Medulla oblongata (tissue), 1 donor: ENCODE results near the gene PABPN1L.
"Not testable (repeated sequence)": the region's sequence is repeated elsewhere in the genome, so short reads cannot be mapped to it uniquely, and the experiment has no call there.

Experiments used
- DNase-seq: peaks from one replicate; pipeline ENCODE4 v3.0.0-alpha.2; 2015; ENCODE audit errors: extremely low spot score

PABPN1L gene

GRCh38 chr16:88901718-88902337, 35.4 kb upstream of the PABPN1L start:
- no peak for DNase-seq

DNA sequence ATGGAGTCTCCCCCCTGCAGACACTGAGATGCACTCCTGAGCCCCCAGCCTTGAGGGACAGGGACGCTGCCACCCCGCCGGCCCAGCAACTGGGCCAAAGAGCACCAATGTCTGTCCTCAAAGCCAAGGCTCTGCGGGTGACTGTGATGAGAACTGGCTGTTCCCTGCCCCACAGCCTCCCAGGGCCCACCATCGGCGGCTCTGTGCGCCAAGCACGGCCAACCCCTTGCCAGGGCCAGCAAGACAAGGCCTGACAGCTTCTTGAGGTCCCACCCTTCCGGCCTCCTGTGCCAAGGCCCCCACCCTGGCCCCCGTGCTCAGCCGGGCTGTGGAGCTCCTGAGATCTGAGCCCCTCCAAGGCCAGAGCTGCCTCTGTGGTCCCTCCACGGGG, 34.2 kb upstream of the PABPN1L start:
- no peak for DNase-seq

GRCh38 chr16:88899901-88900661, 33.6 kb upstream of the PABPN1L start:
- DNase-seq = no peak

DNA sequence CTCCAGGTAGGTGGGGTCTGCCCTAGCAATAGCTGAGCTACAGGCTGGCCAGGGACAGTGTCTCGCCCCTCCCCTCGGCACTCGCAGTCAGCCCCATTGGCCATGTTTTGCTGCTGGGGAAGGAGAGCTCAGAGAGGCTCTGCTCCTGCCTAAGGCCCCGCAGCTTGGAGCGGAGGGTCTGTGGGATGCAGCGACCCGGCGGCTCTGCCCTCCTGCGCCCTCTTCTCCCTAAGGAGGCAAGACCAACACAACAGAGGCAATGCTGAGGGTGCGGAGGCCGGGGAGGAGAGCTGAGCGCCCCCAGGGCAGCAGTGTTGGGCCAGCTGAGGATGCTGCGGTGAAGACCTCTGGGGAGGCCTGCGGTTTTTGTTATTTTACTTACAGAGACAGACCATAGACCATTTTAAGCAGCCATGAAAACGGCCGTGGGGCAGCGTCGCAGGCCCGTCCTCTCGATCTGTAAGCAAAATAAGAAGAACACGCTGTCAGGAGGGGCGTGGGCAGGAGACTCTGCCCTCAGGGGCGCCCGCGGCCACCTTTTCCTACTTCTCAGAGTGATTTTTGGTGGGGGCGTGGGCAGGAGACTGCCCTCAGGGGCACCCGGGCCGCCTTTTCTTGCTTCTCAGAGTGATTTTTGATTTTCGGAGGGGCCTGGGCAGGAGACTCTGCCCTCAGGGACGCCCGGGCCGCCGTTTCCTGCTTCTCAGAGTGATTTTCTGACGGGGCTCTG, 31.4 kb upstream of the PABPN1L start:
- no peak for DNase-seq

- no peak for DNase-seq
Measured at GRCh38 chr16:88896238-88897070, 30.0 kb upstream of the PABPN1L start.

GRCh38 chr16:88895335-88895734, 28.9 kb upstream of the PABPN1L start:
- DNase-seq = no peak

DNA sequence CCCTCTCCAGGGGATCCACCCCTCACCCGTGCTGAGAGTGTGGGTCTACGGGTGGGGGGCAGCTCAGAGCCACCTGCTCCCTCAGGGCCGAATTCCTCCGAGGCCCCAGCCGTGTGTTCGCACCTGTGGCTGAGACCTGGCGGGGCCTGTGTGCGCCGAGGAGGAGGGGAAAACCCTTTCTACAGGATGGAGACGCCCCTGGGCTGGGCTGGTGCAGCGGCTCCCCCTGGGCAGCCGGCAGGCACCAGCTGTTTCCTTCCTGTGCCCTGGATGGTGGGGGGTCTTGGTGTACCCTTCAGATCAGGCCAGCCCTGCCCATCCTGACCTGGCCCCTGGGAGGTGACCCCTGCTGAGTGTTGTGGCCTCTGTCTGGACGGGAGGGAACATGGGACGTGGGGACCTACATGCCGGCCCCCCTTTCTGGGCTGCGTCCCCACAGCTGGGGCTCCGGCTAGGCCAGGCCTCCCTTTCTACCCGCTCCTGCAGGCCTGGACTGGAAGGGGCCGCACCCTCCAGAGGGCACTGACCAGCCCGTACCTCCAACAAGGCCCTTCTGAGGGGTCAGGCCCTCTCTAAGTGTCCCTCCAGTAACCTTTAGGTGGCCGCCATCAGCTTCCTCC, 28.3 kb upstream of the PABPN1L start:
- no peak for DNase-seq

- not testable (repeated sequence) for DNase-seq
Measured at GRCh38 chr16:88894266-88894665, 27.8 kb upstream of the PABPN1L start.

DNA sequence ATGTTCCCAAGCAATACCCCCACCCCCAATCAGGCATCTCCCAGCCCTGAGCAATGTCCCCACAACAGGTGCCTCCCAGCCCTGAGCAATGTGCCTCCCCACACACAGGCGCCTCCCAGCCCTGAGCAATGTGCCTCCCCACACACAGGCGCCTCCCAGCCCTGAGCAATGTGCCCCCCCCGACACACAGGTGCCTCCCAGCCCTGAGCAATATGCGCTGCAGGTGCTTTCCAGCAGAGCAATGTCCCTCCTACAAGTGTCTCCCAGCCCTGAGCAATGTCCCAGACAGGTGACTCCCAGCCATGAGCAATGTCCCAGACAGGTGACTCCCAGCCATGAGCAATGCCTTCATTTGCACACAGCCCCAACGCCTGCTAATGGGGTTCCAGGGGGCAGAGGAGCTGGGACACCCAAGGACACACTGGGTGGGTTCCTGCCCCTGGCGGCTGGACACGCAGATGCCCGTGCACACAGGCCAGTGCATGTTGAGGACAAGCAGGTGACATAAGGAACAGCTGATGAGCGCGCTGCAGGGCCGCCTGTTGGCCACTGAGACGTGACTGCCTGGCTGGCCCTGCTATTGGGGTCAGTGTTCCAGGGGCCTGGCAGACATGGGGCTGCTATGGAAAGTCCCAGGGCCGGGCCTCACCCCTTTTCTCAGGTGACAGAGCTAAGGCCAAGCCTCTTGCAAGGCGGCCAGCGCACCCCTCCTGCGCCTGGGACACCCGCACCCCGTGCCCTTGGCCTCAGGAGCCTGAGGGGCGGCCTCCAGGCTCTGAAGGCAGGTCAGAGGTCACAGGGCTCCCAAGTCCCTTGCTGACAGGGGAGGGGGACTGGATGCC, 26.9 kb upstream of the PABPN1L start:
- DNase-seq = no peak

GRCh38 chr16:88892065-88892464, 25.6 kb upstream of the PABPN1L start:
- DNase-seq = no peak

GRCh38 chr16:88891083-88891482, 24.6 kb upstream of the PABPN1L start:
- DNase-seq = no peak

DNA sequence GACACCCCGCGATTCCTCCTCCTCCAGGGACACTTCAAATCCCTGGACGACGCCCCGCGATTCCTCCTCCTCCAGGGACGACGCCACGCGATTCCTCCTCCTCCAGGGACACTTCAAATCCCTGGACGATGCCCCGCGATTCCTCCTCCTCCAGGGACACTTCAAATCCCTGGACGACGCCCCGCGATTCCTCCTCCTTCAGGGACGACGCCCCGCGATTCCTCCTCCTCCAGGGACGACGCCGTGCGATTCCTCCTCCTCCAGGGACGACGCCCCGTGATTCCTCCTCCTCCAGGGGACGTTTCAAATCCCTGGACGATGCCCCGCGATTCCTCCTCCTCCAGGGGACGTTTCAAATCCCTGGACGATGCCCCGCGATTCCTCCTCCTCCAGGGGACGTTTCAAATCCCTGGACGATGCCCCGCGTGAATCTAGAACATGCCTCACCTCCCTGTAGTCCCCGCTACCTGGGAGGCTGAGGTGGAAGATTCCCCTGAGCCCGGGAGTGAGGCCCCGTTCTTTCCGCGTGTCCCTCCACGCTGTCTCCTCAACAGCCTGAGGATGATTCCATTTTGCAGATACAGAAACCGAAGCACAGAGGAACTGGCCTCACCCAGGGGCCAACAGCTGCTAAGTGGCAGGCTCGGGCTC, 23.4 kb upstream of the PABPN1L start:
- DNase-seq = not testable (repeated sequence)

DNA sequence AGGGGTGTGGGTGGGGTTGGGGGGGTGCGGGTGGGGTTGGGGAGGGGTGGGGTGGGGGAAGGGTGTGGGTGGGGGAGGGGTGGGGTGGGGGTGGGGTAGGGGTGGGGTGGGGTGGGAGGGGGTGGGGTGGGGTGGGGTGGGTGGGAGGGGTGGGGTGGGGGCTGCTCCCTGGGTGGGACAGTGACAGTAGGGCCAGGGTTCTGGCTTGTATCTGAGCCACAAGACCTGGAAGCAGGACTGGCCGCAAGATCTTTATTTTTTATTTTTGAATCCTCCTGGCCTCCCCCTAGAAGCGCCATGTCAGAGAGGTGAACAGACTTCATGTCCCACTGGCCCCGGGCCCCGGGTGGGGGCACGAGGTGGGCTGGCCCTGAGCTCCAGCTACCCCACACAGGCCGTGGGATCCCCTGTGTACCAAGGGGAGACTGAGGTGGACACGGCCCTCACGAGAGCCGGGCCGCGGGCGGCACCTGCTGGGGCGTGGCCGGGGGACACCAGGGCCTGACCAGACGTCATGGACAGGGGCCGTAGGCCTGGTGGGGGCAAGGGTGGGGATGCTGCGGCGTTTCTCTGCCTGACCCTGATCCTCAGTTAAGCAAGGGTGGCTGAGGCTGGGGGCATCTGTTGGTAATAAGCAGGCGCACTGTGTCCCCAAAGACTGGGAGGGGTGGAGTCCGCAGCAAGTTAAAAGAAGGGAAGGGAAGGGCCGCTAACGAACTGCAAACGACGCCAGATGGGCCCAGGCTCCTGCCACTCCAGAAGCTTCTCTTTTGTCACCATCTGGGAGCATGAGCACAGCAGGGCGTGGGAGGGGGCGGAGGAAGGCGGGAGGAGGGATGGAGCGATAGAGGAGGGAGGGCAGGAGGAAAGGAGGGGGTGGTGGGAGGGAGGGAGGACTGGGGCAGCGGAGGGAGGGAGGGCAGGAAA, 22.3 kb upstream of the PABPN1L start:
- DNase-seq = no peak

- DNase-seq = no peak
Measured at GRCh38 chr16:88888057-88888456, 21.6 kb upstream of the PABPN1L start.

GRCh38 chr16:88886845-88887521, 20.5 kb upstream of the PABPN1L start:
- DNase-seq = no peak

DNA sequence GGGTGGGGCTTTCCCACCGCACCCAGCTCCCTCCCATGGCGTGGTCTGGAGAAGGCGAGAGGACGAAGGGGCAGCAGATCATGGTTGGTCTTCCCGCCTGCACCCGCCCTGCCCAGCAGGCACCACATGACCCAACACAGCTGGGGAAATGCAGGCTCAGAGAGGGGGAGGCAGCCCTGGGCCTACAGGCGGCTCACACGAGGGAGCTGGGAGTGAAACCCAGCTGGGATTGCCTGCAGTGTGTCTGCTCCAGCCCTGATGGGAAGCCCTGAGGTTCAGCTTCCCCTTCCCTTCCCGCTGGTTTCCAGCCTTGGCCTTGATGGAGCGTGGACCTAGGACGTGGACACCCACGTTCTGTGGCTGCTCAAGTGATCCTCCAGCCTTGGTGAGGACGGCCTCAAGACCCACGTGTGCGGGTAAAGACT, 20.0 kb upstream of the PABPN1L start:
- no peak for DNase-seq

- DNase-seq = no peak
Measured at GRCh38 chr16:88885693-88886280, 19.3 kb upstream of the PABPN1L start.
